Activated CD4-positive, alpha-beta T cell treated with anti-CD3 and anti-CD28 coated beads, Interleukin-2, amount 50 U/mL, for 48 hours (primary cell): ENCODE measurements around the gene DPYD.

Source experiments
- DNase-seq, 2 experiments: peaks; one replicate each; pipeline ENCODE4 v3.0.0-alpha.2; 2020

Gene DPYD

GRCh38 chr1:97507863-97508262 lies 413.0 kb downstream of the DPYD start:
- no peak for DNase-seq

- no peak for DNase-seq
Measured at GRCh38 chr1:97506368-97506767, 414.5 kb downstream of the DPYD start.

GRCh38 chr1:97505816-97506215 lies 415.0 kb downstream of the DPYD start:
- DNase-seq, result no peak

- DNase-seq, result no peak
Measured at GRCh38 chr1:97505289-97505688, 415.5 kb downstream of the DPYD start.

GRCh38 chr1:97502360-97502759 lies 418.5 kb downstream of the DPYD start:
- no peak for DNase-seq

- no peak for DNase-seq
Measured at GRCh38 chr1:97501628-97502027, 419.2 kb downstream of the DPYD start.

GRCh38 chr1:97500760-97501159 lies 420.1 kb downstream of the DPYD start:
- DNase-seq, result no peak

- DNase-seq, result no peak
Measured at GRCh38 chr1:97499667-97500066, 421.2 kb downstream of the DPYD start.

GRCh38 chr1:97489834-97490233 lies 431.0 kb downstream of the DPYD start:
- DNase-seq, result no peak

- no peak for DNase-seq
Measured at GRCh38 chr1:97488530-97488929, 432.3 kb downstream of the DPYD start.

- no peak for DNase-seq
Measured at GRCh38 chr1:97482022-97482421, 438.8 kb downstream of the DPYD start.

- no peak for DNase-seq
Measured at GRCh38 chr1:97467445-97467844, 453.4 kb downstream of the DPYD start.

- no peak for DNase-seq
Measured at GRCh38 chr1:97464305-97464704, 456.5 kb downstream of the DPYD start.

- no peak for DNase-seq
Measured at GRCh38 chr1:97461782-97462181, 459.1 kb downstream of the DPYD start.

GRCh38 chr1:97457446-97458089 lies 463.3 kb downstream of the DPYD start:
- DNase-seq, result no peak

GRCh38 chr1:97451944-97452343 lies 468.9 kb downstream of the DPYD start:
- DNase-seq, result no peak

GRCh38 chr1:97451046-97451826 lies 469.6 kb downstream of the DPYD start:
- no peak for DNase-seq

- DNase-seq, result no peak
Measured at GRCh38 chr1:97441966-97442365, 478.9 kb downstream of the DPYD start.

GRCh38 chr1:97433824-97434177 lies 487.0 kb downstream of the DPYD start:
- no peak for DNase-seq

- DNase-seq, result no peak
Measured at GRCh38 chr1:97433094-97433823, 487.6 kb downstream of the DPYD start.

GRCh38 chr1:97427371-97427770 lies 493.5 kb downstream of the DPYD start:
- no peak for DNase-seq

GRCh38 chr1:97424209-97424608 lies 496.6 kb downstream of the DPYD start:
- no peak for DNase-seq

- DNase-seq, result no peak
Measured at GRCh38 chr1:97423403-97423802, 497.4 kb downstream of the DPYD start.

GRCh38 chr1:97417661-97418060 lies 503.2 kb downstream of the DPYD start:
- no peak for DNase-seq
